ENCODE data around the gene SGCA.

DNA sequence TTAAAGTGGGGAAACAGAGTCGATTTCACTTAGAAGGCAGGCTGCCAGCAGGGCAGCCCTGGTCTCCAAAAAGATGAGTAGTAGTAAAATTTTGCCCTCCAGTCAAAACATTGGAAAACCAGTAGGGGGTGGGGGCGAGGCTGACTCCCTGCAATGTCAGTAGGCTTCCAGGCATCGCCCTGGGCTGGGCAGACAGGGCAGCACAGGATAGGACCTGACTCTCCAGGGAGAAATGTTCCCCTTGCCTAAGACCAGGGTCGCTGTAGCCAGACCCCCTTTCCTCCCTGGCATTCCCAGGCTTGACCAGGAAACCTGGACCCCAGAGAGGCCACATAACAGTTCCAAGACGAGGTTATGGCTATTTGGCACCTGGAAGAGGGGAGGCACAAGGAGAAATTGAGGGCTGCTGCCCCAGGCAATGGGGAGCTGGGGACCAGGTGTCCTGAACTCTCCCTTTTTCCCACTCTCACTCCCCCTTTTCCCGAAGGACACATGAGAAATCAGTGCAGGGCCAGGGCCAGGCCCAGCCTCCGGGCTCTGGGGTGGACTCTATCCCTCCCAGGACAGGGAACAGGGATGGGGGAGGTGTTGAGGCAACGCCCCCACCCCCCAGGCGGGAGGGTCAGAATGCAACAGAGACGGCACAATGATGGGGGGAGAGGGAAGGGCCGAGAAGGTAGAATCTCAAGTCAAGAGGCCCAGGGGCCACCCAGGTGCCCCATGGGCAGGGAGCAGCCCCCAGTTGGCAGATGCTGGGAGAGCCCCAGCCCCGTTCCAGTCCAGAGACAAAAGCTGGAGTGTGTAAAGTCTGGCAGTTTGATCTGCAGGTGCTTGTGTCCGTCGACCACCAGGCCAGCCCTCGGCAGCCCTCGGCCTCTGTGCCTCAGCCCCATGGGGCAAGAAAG lies 31.3 kb upstream of the SGCA start:
- TF ChIP-seq, protein P1, sequence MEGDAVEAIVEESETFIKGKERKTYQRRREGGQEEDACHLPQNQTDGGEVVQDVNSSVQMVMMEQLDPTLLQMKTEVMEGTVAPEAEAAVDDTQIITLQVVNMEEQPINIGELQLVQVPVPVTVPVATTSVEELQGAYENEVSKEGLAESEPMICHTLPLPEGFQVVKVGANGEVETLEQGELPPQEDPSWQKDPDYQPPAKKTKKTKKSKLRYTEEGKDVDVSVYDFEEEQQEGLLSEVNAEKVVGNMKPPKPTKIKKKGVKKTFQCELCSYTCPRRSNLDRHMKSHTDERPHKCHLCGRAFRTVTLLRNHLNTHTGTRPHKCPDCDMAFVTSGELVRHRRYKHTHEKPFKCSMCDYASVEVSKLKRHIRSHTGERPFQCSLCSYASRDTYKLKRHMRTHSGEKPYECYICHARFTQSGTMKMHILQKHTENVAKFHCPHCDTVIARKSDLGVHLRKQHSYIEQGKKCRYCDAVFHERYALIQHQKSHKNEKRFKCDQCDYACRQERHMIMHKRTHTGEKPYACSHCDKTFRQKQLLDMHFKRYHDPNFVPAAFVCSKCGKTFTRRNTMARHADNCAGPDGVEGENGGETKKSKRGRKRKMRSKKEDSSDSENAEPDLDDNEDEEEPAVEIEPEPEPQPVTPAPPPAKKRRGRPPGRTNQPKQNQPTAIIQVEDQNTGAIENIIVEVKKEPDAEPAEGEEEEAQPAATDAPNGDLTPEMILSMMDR (conservative IDR thresholded peaks at IDR 0.05; ENCODE audit: low read length) = no peak
- no peak for TF ChIP-seq EZH2phosphoT487 (IDR thresholded peaks at IDR 0.05; ENCODE audit: borderline replicate concordance, low read depth, low read length)
